Tibial artery (tissue), 4 donors: ENCODE results near the gene CREB5.
A peak's percentile ranks its signal among the peaks of the same experiment; 100 is the strongest.

Source experiments
- DNase-seq, 2 donors: peaks; one replicate each; pipeline ENCODE4 v3.0.0-alpha.2; 2019
- H3K27ac ChIP-seq, 2 donors: fragments of 200-600 bp; sonication (generic) in 1 of 2; 1 replicate in 1 of 2; 2 replicates in 1 of 2; pipeline ENCODE4 v1.5.1; 2018 to 2019; ENCODE audit warnings: mild to moderate bottlenecking in 1 of 2
- H3K27me3 ChIP-seq, 2 donors: fragments of 200-600 bp; sonication (generic) in 1 of 2; one replicate each; pipeline versions ENCODE4 v1.5.1 to v1.6.0; 2016 to 2019
- H3K36me3 ChIP-seq, 3 donors: fragments of 200-600 bp; sonication (generic) in 2 of 3; one replicate each; pipeline ENCODE4 v1.5.1; 2016 to 2019; ENCODE audit warnings: mild to moderate bottlenecking in 2 of 3
- H3K4me1 ChIP-seq, 4 donors: fragments of 200-600 bp; sonication (generic) in 2 of 4; 1 replicate in 3 of 4; 2 replicates in 1 of 4; pipeline ENCODE4 v1.5.1; 2016 to 2019
- H3K4me3 ChIP-seq, 2 donors: fragments of 200-600 bp; sonication (generic) in 1 of 2; 1 replicate in 1 of 2; 2 replicates in 1 of 2; pipeline ENCODE4 v1.5.1; 2018 to 2019; ENCODE audit warnings: mild to moderate bottlenecking in 2 of 2
- H3K9me3 ChIP-seq, 3 donors: fragments of 200-600 bp; sonication (generic) in 1 of 3; one replicate each; pipeline ENCODE4 v1.5.1; 2016 to 2019
- intact Hi-C: fragments of 100-400 bp; cut with DNase I; formaldehyde crosslinking; loops from one replicate; pipeline ENCODE4 v1.15.0; 2023; ENCODE audit warnings: low total_unique reads
- TF ChIP-seq, protein P1 (sequence below), 2 experiments: fragments of 200-600 bp in 1 of 2; fragments of 450-650 bp in 1 of 2; IDR thresholded peaks; one replicate each; pipeline ENCODE4 v1.5.1; 2017 to 2019; ENCODE audit warnings: antibody characterized with exemption in 2 of 2, mild to moderate bottlenecking in 1 of 2, moderate library complexity in 1 of 2

CREB5 gene

GRCh38 chr7:28472332-28472731, 60.0 kb downstream of the CREB5 start:
- Histone ChIP-seq H3K27me3 (no peaks in the 10 kb centered on the region), H3K27ac (no peak overlapping the region), H3K36me3 (no peaks in the 10 kb centered on the region), H3K4me3 (no peak overlapping the region), H3K9me3 (no peaks in the 10 kb centered on the region), H3K4me1 (peaks cover 0 to 11% (median 0%) of the 10 kb centered on the region in 4 donors)
- intact Hi-C loops: no loop called here
- TF ChIP-seq, protein P1, sequence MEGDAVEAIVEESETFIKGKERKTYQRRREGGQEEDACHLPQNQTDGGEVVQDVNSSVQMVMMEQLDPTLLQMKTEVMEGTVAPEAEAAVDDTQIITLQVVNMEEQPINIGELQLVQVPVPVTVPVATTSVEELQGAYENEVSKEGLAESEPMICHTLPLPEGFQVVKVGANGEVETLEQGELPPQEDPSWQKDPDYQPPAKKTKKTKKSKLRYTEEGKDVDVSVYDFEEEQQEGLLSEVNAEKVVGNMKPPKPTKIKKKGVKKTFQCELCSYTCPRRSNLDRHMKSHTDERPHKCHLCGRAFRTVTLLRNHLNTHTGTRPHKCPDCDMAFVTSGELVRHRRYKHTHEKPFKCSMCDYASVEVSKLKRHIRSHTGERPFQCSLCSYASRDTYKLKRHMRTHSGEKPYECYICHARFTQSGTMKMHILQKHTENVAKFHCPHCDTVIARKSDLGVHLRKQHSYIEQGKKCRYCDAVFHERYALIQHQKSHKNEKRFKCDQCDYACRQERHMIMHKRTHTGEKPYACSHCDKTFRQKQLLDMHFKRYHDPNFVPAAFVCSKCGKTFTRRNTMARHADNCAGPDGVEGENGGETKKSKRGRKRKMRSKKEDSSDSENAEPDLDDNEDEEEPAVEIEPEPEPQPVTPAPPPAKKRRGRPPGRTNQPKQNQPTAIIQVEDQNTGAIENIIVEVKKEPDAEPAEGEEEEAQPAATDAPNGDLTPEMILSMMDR (IDR thresholded peaks at IDR 0.05): no peak
- no peak for DNase-seq

GRCh38 chr7:28473571-28474281, 61.4 kb downstream of the CREB5 start:
- TF ChIP-seq, protein P1 (IDR thresholded peaks at IDR 0.05): no peak
- Histone ChIP-seq H3K4me3 (peak overlapping the region in 1 of 2 donors; percentile 11), H3K27ac (peak overlapping the region; percentile 31 to 46), H3K36me3 (no peaks in the 10 kb centered on the region), H3K27me3 (no peaks in the 10 kb centered on the region), H3K4me1 (peaks cover 0 to 11% (median 0%) of the 10 kb centered on the region in 4 donors), H3K9me3 (no peaks in the 10 kb centered on the region)
- peak in 1 of 2 donors; percentile 26 for DNase-seq
- intact Hi-C loops: no loop called here

DNA sequence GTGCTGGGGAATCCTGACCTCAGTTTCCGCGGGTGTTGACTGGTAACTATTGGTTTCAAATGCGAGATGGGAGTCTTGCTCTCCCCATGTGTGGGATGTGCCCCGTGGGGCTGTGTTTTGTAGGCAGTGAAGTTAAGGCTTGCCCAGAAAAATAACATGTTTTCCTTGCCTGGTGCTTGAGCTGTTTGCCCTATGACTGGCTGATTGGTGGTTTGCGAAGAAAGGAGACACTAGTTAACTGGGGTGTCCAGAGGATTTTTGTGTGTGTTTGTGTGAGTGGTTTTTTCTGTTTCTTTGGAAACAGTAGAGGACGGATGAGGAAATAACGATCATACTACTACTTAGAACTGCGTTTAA, 61.9 kb downstream of the CREB5 start:
- Histone ChIP-seq H3K27ac (peak overlapping the region; percentile 31 to 46), H3K27me3 (no peaks in the 10 kb centered on the region), H3K4me1 (peaks cover 0 to 11% (median 0%) of the 10 kb centered on the region in 4 donors), H3K9me3 (no peaks in the 10 kb centered on the region), H3K36me3 (no peaks in the 10 kb centered on the region), H3K4me3 (peak overlapping the region in 1 of 2 donors; percentile 11)
- TF ChIP-seq, protein P1 (IDR thresholded peaks at IDR 0.05): no peak
- intact Hi-C loops: no loop called here
- DNase-seq: no peak

GRCh38 chr7:28474640-28475039, 62.3 kb downstream of the CREB5 start:
- H3K4me1 ChIP-seq: peaks cover 0 to 11% (median 0%) of the 10 kb centered on the region in 4 donors
- peak overlapping the region; percentile 31 to 46 for H3K27ac ChIP-seq
- no peaks in the 10 kb centered on the region for H3K36me3 ChIP-seq
- H3K27me3 ChIP-seq: no peaks in the 10 kb centered on the region
- TF ChIP-seq, protein P1 (IDR thresholded peaks at IDR 0.05): no peak
- intact Hi-C loops: no loop called here
- H3K9me3 ChIP-seq: no peaks in the 10 kb centered on the region
- peak overlapping the region in 1 of 2 donors; percentile 11 for H3K4me3 ChIP-seq
- no peak for DNase-seq

GRCh38 chr7:28477041-28477442, 64.7 kb downstream of the CREB5 start:
- H3K36me3 ChIP-seq: no peaks in the 10 kb centered on the region
- intact Hi-C loops: no loop called here
- no peaks in the 10 kb centered on the region for H3K27me3 ChIP-seq
- H3K27ac ChIP-seq: no peak overlapping the region
- peaks cover 0 to 11% (median 0%) of the 10 kb centered on the region in 4 donors for H3K4me1 ChIP-seq
- no peak for DNase-seq
- TF ChIP-seq, protein P1 (IDR thresholded peaks at IDR 0.05): no peak
- H3K4me3 ChIP-seq: no peak overlapping the region
- H3K9me3 ChIP-seq: no peaks in the 10 kb centered on the region
